Measurements from ENCODE around the gene KIAA1671.

Gene KIAA1671

GRCh38 chr22:25094579-25094978, 142.1 kb downstream of the KIAA1671 start:
- no peak for DNase-seq (ENCODE audit: low spot score)

- no peak for DNase-seq (ENCODE audit: low spot score)
Measured at GRCh38 chr22:25095869-25096268, 143.4 kb downstream of the KIAA1671 start.

GRCh38 chr22:25096638-25097405, 144.3 kb downstream of the KIAA1671 start:
- DNase-seq (ENCODE audit: low spot score): no peak

GRCh38 chr22:25098445-25099081, 146.0 kb downstream of the KIAA1671 start:
- no peak for DNase-seq (ENCODE audit: low spot score)

GRCh38 chr22:25099202-25099601, 146.7 kb downstream of the KIAA1671 start:
- no peak for DNase-seq (ENCODE audit: low spot score)

- DNase-seq (ENCODE audit: low spot score): no peak
Measured at GRCh38 chr22:25100402-25100801, 147.9 kb downstream of the KIAA1671 start.

- no peak for DNase-seq (ENCODE audit: low spot score)
Measured at GRCh38 chr22:25100948-25101347, 148.4 kb downstream of the KIAA1671 start.

- no peak for DNase-seq (ENCODE audit: low spot score)
Measured at GRCh38 chr22:25101501-25101900, 149.0 kb downstream of the KIAA1671 start.

GRCh38 chr22:25101986-25102385, 149.5 kb downstream of the KIAA1671 start:
- no peak for DNase-seq (ENCODE audit: low spot score)

GRCh38 chr22:25102722-25103121, 150.2 kb downstream of the KIAA1671 start:
- DNase-seq (ENCODE audit: low spot score): no peak

GRCh38 chr22:25104367-25104766, 151.9 kb downstream of the KIAA1671 start:
- no peak for DNase-seq (ENCODE audit: low spot score)

GRCh38 chr22:25105817-25106650, 153.5 kb downstream of the KIAA1671 start:
- no peak for DNase-seq (ENCODE audit: low spot score)

- no peak for DNase-seq (ENCODE audit: low spot score)
Measured at GRCh38 chr22:25109878-25110595, 157.5 kb downstream of the KIAA1671 start.

- DNase-seq (ENCODE audit: low spot score): no peak
Measured at GRCh38 chr22:25110596-25110845, 158.0 kb downstream of the KIAA1671 start.

- no peak for DNase-seq (ENCODE audit: low spot score)
Measured at GRCh38 chr22:25110846-25111578, 158.5 kb downstream of the KIAA1671 start.

GRCh38 chr22:25111579-25112517, 159.3 kb downstream of the KIAA1671 start:
- DNase-seq (ENCODE audit: low spot score): no peak

GRCh38 chr22:25112538-25113253, 160.2 kb downstream of the KIAA1671 start:
- no peak for DNase-seq (ENCODE audit: low spot score)

GRCh38 chr22:25113316-25113721, 160.8 kb downstream of the KIAA1671 start:
- no peak for DNase-seq (ENCODE audit: low spot score)

- no peak for DNase-seq (ENCODE audit: low spot score)
Measured at GRCh38 chr22:25114369-25115362, 162.2 kb downstream of the KIAA1671 start.
